ENCODE data around the gene XYLT1.
A peak's percentile ranks its signal among the peaks of the same experiment; 100 is the strongest.
"Not testable (repeated sequence)": the region's sequence is repeated elsewhere in the genome, so short reads cannot be mapped to it uniquely, and the experiment has no call there.

XYLT1 gene

DNA sequence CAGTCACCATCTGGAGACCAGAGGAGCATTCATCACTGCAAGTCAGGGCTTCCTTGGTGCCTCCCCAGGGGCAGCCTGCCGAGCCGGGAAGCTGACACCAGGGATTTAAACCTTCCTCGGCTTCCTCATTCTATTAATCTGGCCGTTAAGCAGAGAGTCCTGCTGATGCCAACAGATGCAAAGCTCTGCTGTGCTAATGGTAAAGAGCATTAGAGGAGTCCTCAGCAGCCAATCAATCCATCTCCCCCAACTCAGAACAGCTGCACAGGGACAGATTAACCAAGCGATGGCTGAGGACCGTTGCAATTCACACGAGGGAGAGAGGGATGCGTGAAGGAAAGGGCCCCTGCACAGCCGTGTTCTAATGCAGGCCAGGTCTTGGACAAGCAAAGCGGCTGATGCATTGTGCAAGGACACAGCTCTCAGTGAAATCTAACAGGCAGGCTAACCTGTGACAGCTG is 116.6 kb downstream of the XYLT1 start:
- DNase-seq: no peak

GRCh38 chr16:17353561-17353960 is 117.2 kb downstream of the XYLT1 start:
- DNase-seq: no peak

DNA sequence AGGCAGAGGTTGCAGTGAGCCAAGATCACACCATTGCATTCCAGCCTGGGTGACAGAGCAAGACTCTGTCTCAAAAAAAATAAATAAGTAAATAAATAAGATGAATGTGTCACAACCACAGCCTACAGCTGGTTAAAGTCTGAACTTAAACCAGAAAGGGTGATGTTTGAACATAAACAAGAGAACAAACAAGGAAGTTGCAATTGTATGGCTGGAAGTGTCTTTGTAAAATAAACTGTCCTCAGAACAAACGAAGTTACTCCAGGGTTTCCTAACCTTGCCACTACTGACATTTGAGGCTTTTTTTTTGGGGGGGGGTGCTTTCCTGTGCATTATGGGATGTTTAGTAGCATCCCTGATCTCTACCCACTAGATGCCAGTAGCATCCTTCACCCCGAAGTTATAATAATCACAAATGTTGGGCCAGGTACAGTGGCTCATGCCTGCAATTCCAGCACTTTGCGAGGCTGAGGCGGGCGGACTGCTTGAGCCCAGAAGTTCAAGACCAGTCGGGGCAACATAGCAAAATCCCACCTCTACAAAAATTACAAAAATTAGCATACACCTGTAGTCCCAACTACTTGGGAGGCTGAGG is 119.2 kb downstream of the XYLT1 start:
- no peak for DNase-seq

- DNase-seq: no peak
Observed at GRCh38 chr16:17350207-17350606, 120.6 kb downstream of the XYLT1 start.

DNA sequence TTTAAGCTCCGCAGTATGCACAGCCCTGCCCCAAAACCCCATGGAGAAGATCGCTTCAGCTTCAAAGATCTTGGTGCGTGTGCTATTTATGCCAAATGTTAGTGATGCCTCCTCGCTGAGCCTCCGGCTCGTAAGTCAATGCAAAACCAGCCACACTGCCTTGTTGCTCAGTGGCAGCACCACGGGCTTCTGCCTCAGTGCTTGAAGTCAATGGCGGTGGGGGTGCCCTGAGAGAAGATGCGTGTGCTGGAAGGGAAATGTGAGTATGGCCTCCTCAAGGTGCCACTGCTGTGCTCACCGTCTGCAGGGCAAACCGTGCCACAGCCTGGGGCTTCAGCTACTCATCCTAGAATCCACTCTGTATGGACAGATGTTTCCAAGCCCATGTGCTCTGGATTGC is 121.9 kb downstream of the XYLT1 start:
- DNase-seq: no peak

DNA sequence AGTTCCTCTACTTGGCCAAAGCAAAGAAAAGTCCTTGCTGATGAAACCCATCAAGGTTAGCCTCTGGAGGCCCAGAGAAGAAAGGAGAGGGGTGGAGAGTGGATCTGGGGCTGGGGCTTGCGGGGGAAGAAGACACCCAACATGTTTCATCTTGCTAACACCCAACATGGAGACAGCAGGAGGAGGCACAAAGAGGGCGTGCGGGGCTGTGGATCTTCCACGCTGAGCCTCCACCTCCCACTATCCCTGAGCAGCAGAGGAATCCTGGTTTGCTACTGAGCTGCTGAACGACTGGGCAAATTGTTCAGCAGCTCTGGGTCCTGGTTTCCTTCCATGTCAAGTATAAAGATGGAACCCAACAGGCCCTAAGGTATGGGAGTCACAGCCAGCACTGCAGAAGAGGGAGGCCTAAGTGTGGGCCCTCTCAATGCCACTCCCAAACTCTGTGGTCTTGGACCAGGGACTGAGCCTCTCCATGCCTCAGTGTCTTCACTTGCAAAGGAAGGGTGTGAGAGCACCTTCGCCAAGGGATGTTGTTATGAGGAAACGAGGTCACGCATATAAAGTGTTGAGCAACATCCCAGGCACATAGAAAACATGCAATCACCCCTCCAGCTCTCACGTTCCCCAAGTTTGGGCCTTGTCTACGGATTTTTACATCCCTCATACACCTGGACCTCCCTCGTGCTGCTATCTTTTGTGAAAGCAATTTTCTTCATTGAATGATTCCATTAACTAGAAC is 122.5 kb downstream of the XYLT1 start:
- DNase-seq: no peak

DNA sequence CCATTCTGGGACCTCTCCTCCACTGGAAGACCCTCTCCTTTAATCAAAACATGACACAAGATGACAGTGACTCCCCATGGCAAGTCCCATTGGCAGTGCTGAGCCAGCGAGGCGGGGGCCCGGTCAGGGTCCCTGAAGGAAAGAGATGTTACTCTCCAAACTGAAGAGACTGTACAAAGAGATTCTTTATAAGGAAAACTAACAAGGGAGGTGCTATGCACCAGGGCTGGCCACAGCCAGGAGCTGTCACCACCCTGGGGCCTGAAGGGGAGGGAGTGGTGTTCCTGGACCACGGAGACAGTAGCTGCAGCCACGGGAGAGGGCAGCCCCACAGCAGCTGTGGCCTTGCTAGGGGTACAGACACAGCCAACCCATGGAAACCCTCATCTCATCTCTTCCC is 123.1 kb downstream of the XYLT1 start:
- DNase-seq: no peak

GRCh38 chr16:17346621-17347569 is 123.9 kb downstream of the XYLT1 start:
- DNase-seq: no peak

DNA sequence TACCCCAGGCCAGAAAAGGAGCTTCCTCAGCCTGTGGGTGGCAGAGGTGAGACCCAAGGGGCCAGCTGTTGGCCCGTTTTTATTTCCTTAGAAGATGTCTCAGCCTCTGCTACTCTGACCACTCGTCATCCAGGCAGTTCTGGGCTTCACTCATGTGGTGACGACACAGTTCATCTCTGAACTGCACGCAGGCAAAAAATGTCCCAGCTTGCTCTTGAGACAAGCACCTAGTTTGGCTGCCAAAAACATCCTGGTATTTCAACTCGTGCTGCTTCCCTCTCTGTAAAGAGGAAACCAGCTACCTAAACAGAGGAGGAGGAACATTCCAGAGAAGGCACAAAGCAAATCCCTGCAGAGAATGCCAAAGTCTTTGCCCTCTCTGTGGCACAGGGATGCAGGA is 125.7 kb downstream of the XYLT1 start:
- DNase-seq: no peak

DNA sequence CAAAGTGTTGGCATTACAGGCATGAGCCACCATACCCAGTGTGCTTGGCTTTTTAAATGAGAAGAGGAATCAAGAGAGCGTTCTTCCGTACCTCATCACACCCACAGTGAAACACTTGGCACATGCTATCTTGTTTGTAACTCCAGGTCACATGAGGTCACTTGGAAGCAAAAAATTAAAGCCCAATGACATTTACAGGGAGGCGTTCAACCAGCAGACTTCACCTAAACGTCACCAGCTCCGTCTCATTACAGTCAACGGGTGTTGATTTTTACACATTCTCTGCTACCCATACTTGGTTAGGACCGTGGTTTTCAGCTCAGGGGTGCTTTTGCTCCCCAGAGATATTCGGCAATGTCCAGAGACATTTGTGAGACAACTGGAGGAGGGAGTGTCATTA is 127.0 kb downstream of the XYLT1 start:
- no peak for DNase-seq

DNA sequence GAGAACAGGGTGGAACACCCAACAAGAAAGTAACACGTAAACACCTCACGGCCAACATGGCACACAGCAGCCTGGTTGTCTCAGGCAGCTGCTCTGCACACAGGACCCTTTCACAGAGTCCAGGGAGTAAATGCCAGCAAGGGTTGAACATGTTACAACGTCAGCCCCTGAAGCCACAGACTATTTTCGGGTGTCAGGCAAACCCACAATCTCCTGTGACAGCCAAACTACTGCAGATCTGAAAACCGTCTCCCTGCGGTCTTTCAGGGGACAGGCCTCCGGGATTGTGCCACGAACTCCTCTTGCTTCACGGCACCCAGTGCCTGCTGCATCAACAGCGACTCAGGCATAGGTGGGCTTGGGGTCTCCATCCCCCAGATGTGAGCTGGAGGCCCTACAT is 127.7 kb downstream of the XYLT1 start:
- DNase-seq: peak; percentile 49

DNA sequence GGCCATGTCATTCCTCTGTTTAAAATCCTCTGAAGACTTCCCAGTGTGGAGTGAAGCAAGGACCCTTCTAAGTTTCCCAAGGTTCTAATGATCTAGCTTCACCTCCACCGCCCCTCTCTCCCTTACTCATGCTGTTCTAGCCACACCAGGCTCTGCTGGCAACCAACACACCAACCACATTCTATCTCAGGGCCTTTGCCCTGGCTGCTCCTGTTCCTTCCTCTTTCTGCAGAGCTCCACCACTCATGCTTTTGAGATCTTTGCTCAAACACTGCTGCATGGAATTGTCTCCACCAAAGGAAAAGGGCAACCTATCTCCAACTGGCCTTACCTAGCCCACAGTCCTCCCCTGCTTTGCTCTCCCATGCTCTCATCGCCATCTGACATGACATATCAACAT is 128.7 kb downstream of the XYLT1 start:
- peak; percentile 34 for DNase-seq

GRCh38 chr16:17340804-17341203 is 130.0 kb downstream of the XYLT1 start:
- DNase-seq: no peak

DNA sequence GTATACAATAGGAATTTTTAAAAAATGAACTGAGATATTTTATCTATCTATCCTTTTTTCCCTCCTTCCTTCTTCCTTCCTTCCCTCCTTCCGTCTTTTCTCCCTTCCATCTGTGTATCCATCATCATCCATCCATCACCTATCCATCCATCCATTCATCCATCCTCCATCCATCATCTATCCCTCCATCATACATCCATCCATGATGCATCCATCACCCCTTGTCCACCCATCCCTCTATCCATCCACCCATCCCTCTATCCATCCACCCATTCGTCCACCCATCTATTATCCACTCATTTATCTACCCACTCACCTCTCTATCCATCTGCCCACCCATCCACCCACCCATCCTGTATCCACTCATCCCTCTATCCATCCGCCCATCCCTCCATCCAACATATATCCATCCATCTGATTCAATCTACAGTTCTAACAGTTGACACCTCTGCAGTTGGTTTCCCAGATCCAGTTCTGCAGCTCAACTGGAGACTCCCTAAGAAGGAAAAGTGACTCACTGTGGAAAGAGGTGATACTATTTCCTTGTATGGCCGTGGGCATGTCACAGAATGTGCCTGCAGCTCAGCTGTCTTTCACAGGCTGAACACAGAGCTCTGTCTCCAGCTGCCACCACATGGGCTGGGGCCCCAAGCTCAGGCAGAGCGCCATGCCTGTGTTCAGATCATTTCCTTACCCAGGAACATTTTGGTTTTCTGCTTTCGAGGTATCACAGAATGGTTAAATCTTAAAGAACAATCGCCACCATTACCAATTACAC is 130.8 kb downstream of the XYLT1 start:
- DNase-seq: peak; percentile 29

DNA sequence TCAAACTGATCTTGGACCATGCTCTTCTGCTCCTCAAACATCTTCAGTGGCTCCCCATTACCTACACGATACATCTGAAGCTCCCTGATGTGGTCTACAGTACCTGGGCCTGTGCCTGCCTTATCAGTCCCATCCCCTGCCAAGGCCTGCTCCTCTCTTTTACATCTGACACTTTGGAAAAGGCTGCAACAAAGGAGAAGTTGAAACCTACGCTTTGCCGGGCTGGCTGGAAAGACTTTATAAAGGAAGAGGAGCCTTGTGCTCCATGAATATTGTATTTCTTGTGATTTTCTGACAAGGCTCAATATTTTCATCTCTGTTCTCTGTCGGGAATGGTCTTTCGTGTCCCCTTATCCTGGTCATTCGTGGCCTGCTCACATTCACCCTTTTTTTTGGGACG is 132.5 kb downstream of the XYLT1 start:
- no peak for DNase-seq

DNA sequence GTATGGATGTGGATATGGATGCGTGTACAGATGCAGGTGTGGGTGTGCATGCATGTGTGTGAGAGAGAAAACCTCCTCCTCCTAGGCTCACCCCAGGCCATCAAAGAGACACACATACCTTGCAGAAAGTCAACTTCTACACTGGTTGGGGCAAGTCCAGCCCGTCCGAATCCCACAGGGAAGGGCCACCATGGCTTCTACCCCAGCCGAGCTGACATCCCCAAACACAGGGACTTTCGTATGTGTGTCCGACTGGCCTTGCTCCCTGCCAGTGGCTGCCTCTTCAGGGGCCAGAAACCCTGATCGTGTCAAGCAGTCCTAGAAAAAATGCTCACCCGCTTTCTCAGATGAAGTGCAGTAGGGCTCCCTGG is 134.2 kb downstream of the XYLT1 start:
- no peak for DNase-seq

DNA sequence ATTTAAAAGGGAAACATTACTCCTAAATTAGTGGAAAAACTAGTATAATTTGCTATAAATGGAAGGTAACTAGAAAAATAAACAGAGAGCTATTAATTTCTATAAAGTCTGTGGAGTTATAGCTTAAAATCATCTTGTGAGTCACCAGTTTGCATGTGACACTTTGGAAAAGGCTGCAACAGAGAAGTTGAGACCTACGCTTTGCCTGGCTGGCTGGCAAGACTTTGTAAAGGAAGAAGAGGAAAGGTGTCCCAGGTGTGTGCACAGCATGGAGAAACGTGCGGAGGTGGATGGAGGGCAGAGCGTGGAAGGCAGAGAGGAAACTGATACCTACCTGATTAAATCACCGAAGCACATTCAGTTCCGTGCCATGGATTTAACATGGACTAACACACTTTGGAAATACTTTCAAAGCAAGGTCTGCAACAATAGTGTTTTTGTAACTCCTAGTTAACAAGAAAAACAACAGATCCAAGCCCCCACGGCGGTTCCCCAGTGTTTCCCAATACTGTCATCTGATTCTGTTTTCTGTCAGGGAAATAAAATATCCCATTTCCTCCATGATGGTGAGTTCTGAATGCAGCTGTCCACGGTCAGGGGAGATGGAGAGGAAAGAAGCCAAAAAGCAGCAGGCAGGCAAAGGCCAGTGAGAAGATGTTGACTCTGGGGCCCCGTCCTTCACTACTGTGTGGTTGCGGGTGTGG is 134.8 kb downstream of the XYLT1 start:
- DNase-seq: no peak

- not testable (repeated sequence) for DNase-seq
Observed at GRCh38 chr16:17335406-17335805, 135.4 kb downstream of the XYLT1 start.

DNA sequence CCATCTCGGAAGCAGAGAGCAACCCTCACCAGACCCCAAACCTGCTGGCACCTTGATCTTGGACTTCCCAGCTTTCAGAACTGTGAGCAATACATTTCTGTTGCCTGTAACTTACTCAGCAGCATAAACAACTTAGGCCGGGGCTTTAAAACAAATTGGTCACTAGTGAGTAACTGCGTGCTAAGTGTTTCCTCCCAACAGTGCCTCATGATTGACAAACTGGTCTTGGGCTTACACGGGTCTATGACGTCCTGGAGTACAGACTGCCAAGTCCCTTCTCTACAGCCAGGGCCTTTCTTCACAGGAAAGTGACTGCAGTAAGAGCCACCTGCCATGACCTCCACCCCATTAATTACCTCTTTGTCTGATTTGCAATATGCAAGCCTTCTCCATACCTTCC is 136.7 kb downstream of the XYLT1 start:
- no peak for DNase-seq

- DNase-seq: no peak
Observed at GRCh38 chr16:17333229-17333628, 137.5 kb downstream of the XYLT1 start.

DNA sequence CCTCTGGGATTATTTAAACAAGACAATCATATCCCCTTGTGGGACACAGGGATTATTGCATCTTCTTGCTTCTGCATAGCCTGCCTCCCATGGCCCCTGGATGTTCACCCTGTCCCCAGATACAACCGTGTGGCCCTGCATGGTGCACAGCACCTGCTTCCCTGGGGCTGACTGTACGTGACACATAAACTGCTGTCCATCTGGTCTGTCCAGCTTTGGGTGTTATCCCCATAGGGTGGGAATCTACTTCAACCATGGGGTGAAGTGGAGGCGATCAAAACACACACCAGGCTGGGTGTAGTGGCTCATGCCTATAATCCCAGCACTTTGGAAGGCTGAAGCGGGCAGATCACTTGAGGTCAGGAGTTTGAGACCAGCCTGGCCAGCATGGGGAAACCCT is 138.8 kb downstream of the XYLT1 start:
- no peak for DNase-seq

DNA sequence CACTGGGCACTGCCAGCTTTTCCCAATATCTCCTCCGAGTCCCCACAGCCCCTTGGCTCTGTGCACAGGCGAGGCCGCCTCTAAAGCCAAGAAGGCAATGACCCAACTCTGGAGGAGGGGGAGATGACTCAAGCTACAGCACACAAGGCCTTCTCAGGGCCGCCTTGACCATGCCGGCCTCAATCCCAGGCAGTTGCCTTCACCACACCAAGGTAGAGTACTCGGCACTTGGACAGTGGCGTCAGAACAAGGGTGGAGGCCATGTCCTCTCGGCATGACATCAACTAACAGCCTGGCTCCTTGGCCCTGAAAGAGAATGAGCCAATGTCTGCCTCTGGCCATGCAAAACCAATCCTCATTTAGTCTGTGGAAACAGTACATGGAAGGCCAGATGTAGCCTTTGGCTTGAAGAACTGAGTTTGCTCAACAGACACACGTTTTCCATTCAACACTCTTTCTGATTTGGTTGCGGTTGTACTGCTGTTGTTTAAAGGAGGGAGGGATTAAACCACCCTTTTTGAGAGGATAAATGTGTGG is 139.6 kb downstream of the XYLT1 start:
- no peak for DNase-seq
